Psoas muscle (tissue), 8 donors: ENCODE measurements around the gene DIP2C. TPM values are rescaled to one million over a fixed set of nuclear protein-coding genes. Genes with fewer than 3 reads are reported as not detected.

Experiments
- ATAC-seq, 4 donors: fragments of 200-7000 bp; cut with Tn5 transposase; one replicate each; pipeline ENCODE4 v1.9.1; 2020; ENCODE audit warnings: moderate library complexity in 3 of 4, mild to moderate bottlenecking in 2 of 4
- DNase-seq, 2 donors: peaks; one replicate each; pipeline ENCODE4 v3.0.0-alpha.2; 2020
- H3K27ac ChIP-seq: fragments of 200-600 bp; one replicate; pipeline ENCODE4 v1.8.0; 2022
- H3K27me3 ChIP-seq, 3 donors: fragments of 200-600 bp in 1 of 3; one replicate each; pipeline versions ENCODE4 v1.6.1 to v1.8.0; 2013 to 2022; ENCODE audit warnings: low read length in 2 of 3, mild to moderate bottlenecking in 2 of 3, moderate library complexity in 1 of 3; ENCODE audit not compliant: insufficient read depth in 3 of 3
- H3K36me3 ChIP-seq, 2 donors: fragments of 200-600 bp in 1 of 2; one replicate each; pipeline versions ENCODE4 v1.6.1 to v1.8.0; 2013 to 2022; ENCODE audit warnings: low read depth in 1 of 2, mild to moderate bottlenecking in 1 of 2, moderate library complexity in 1 of 2; ENCODE audit not compliant: insufficient read depth in 1 of 2
- H3K4me1 ChIP-seq: fragments of 200-600 bp; one replicate; pipeline ENCODE4 v1.8.0; 2022
- H3K4me3 ChIP-seq: fragments of 200-600 bp; one replicate; pipeline ENCODE4 v1.8.0; 2022; ENCODE audit warnings: mild to moderate bottlenecking
- H3K9me3 ChIP-seq: fragments of 200-600 bp; one replicate; pipeline ENCODE4 v1.8.0; 2022
- WGBS, 3 donors: extraction: QIAGEN DNeasy Blood & Tissue Kit; methylation state at CpG; one replicate each; pipeline versions ENCODE4 v1.1.6 to v1.1.7; 2013; 5-methylcytosine and 5-hydroxymethylcytosine counted together
- intact Hi-C, 2 donors: fragments of 100-400 bp; cut with DNase I; formaldehyde crosslinking; loops; one replicate each; pipeline versions ENCODE4 v1.11.0 to v1.14.2; 2022
- polyA plus RNA-seq, 3 donors: library from polyadenylated mRNA; stranded (reverse); fragments of 200-250 nt; gene quantifications; one replicate each; pipeline ENCODE4 v1.2.3, GENCODE V29; 2013
- total RNA-seq, 4 donors: library from RNA; stranded (reverse); fragmentation: NEBNext Ultra II Directional in 2 of 4; extraction: Animal tissue kit (Norgen Biotek cat#: 25700) in 2 of 4; gene quantifications; one replicate each; pipeline versions ENCODE4 v1.2.1 to v1.2.4, GENCODE V29; 2021 to 2023
- TF ChIP-seq, protein P1 (sequence below): fragments of 200-600 bp; IDR thresholded peaks from one replicate; pipeline ENCODE4 v1.8.0; 2022; ENCODE audit warnings: antibody characterized with exemption
- donor health status: healthy with polysubstance abuse.
- donor health status: DM: no; HTN: no; CAD: no; lungs with moderate emphysema.
- donor health status: Bipolar disorder and iron deficiency.
- donor health status: healthy.
- donor health status: DM: yes; HTN: yes; CAD: no.
- donor health status: DM: no; HTN: no; CAD: no.
- donor health status: DM: no; HTN: no; CAD: no.
- donor health status: DM: yes; HTN: yes; CAD: no.

DIP2C gene
- total and polyA plus RNA-seq, 7 donors, result 7.7 to 32.0 (median 25.0) TPM

GRCh38 chr10:406976-407375 is 282.5 kb downstream of the DIP2C start:
- TF ChIP-seq, protein P1, sequence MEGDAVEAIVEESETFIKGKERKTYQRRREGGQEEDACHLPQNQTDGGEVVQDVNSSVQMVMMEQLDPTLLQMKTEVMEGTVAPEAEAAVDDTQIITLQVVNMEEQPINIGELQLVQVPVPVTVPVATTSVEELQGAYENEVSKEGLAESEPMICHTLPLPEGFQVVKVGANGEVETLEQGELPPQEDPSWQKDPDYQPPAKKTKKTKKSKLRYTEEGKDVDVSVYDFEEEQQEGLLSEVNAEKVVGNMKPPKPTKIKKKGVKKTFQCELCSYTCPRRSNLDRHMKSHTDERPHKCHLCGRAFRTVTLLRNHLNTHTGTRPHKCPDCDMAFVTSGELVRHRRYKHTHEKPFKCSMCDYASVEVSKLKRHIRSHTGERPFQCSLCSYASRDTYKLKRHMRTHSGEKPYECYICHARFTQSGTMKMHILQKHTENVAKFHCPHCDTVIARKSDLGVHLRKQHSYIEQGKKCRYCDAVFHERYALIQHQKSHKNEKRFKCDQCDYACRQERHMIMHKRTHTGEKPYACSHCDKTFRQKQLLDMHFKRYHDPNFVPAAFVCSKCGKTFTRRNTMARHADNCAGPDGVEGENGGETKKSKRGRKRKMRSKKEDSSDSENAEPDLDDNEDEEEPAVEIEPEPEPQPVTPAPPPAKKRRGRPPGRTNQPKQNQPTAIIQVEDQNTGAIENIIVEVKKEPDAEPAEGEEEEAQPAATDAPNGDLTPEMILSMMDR, result no peak
- intact Hi-C loops, result no loop called here
- Histone ChIP-seq H3K27me3 (no peaks in the 10 kb centered on the region), H3K4me1 (no peaks in the 10 kb centered on the region), H3K36me3 (peaks cover 0 to 49% of the 10 kb centered on the region in 2 donors), H3K4me3 (no peak overlapping the region), H3K9me3 (no peaks in the 10 kb centered on the region), H3K27ac (no peak overlapping the region)
- ATAC-seq, result no peak
- no peak for DNase-seq
- WGBS, 3 donors, result 98% methylated on average over 13 of the region's 13 CpGs

GRCh38 chr10:405648-406047 is 283.8 kb downstream of the DIP2C start:
- Histone ChIP-seq H3K9me3 (no peaks in the 10 kb centered on the region), H3K27me3 (no peaks in the 10 kb centered on the region), H3K4me3 (no peak overlapping the region), H3K4me1 (no peaks in the 10 kb centered on the region), H3K27ac (no peak overlapping the region), H3K36me3 (peaks cover 0 to 45% of the 10 kb centered on the region in 2 donors)
- no peak for DNase-seq
- ATAC-seq, result no peak
- WGBS, 3 donors, result 87 to 91% (median 89%) methylated on average over 12 of the region's 12 CpGs
- TF ChIP-seq, protein P1, result no peak
- intact Hi-C loops, result no loop called here

DNA sequence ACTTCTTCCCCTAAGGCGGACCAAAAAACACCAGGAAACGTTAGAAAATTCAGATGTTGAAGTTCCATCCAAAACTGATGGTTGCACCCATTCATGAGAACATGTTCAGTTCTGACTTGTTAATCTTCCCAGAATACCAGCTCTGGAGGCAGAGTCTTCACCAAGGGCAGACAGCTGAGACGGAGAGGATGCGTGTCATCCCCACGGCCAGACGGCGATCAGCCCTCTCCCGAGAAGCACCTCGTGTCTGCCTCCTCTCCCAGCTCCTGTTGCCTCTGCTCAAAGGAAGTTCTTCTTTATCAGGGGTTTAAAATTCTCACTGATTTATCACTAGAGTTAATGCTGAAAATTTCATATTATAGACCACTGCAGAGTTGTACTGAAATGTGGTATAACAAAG is 284.5 kb downstream of the DIP2C start:
- H3K4me1 ChIP-seq, result no peaks in the 10 kb centered on the region
- ATAC-seq (no peak), DNase-seq (no peak)
- no peak overlapping the region for H3K27ac ChIP-seq
- intact Hi-C loops, result no loop called here
- H3K9me3 ChIP-seq, result no peaks in the 10 kb centered on the region
- peaks cover 0 to 46% of the 10 kb centered on the region in 2 donors for H3K36me3 ChIP-seq
- WGBS, 3 donors, result 95 to 97% (median 95%) methylated on average over 9 of the region's 9 CpGs
- H3K4me3 ChIP-seq, result no peak overlapping the region
- H3K27me3 ChIP-seq, result no peaks in the 10 kb centered on the region
- TF ChIP-seq, protein P1, result no peak

GRCh38 chr10:404346-404745 is 285.1 kb downstream of the DIP2C start:
- H3K27me3 ChIP-seq, result no peaks in the 10 kb centered on the region
- no peak overlapping the region for H3K4me3 ChIP-seq
- H3K36me3 ChIP-seq, result peaks cover 0 to 47% of the 10 kb centered on the region in 2 donors
- intact Hi-C loops, result no loop called here
- 95 to 96% (median 96%) methylated on average over 4 of the region's 4 CpGs for WGBS, 3 donors
- no peaks in the 10 kb centered on the region for H3K4me1 ChIP-seq
- no peak for DNase-seq
- no peak for ATAC-seq
- TF ChIP-seq, protein P1, result no peak
- H3K27ac ChIP-seq, result no peak overlapping the region
- no peaks in the 10 kb centered on the region for H3K9me3 ChIP-seq

GRCh38 chr10:398954-399353 is 290.5 kb downstream of the DIP2C start:
- DNase-seq (no peak), ATAC-seq (no peak)
- Histone ChIP-seq H3K4me1 (peaks cover 20% of the 10 kb centered on the region), H3K9me3 (no peaks in the 10 kb centered on the region), H3K4me3 (no peak overlapping the region), H3K36me3 (peaks cover 0 to 13% of the 10 kb centered on the region in 2 donors), H3K27ac (no peak overlapping the region), H3K27me3 (no peaks in the 10 kb centered on the region)
- intact Hi-C loops, result no loop called here
- TF ChIP-seq, protein P1, result no peak
- 89 to 90% (median 89%) methylated on average over 22 of the region's 22 CpGs for WGBS, 3 donors
